GM10266 (cell line): Measurements from ENCODE around the gene COX6A2.

Experiments used
- DNase-seq: peaks from one replicate; pipeline ENCODE4 v3.0.0; 2012; ENCODE audit errors: extremely low spot score
- TF ChIP-seq, protein P1 (sequence below): IDR thresholded peaks from 2 replicates; pipeline ENCODE4 v1.5.1; 2012; ENCODE audit warnings: mild to moderate bottlenecking, low read depth; ENCODE audit not compliant: control insufficient read depth, insufficient read depth; ENCODE audit errors: missing control alignments

Gene COX6A2

DNA sequence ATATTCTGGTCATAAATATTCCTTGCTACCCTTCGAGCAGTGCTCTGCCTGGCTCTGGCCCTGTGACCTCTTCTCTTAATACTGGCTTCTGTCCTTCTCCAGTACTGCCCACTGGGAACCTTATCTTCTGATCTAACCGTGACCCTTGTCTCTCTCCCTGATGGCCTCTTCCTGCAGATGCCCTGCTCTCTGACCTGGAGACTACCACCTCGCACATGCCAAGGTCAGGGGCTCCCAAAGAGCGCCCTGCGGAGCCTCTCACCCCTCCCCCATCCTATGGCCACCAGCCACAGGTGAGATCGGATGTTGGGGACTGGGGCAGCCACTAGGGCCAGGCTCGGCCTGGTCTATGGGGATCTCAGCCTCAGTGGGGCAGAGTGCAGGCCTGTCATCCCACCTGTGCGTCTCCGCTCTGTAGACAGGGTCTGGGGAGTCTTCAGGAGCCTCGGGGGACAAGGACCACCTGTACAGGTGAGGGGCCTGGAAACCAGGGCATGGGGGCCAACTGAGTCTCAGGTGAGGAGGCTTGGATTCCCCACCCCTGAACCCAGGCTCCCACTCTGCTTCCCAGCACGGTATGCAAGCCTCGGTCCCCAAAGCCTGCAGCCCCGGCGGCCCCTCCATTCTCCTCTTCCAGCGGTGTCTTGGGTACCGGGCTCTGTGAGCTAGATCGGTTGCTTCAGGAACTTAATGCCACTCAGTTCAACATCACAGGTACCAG lies 45.3 kb upstream of the COX6A2 start:
- no peak for DNase-seq
- TF ChIP-seq, protein P1, sequence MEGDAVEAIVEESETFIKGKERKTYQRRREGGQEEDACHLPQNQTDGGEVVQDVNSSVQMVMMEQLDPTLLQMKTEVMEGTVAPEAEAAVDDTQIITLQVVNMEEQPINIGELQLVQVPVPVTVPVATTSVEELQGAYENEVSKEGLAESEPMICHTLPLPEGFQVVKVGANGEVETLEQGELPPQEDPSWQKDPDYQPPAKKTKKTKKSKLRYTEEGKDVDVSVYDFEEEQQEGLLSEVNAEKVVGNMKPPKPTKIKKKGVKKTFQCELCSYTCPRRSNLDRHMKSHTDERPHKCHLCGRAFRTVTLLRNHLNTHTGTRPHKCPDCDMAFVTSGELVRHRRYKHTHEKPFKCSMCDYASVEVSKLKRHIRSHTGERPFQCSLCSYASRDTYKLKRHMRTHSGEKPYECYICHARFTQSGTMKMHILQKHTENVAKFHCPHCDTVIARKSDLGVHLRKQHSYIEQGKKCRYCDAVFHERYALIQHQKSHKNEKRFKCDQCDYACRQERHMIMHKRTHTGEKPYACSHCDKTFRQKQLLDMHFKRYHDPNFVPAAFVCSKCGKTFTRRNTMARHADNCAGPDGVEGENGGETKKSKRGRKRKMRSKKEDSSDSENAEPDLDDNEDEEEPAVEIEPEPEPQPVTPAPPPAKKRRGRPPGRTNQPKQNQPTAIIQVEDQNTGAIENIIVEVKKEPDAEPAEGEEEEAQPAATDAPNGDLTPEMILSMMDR: no peak

DNA sequence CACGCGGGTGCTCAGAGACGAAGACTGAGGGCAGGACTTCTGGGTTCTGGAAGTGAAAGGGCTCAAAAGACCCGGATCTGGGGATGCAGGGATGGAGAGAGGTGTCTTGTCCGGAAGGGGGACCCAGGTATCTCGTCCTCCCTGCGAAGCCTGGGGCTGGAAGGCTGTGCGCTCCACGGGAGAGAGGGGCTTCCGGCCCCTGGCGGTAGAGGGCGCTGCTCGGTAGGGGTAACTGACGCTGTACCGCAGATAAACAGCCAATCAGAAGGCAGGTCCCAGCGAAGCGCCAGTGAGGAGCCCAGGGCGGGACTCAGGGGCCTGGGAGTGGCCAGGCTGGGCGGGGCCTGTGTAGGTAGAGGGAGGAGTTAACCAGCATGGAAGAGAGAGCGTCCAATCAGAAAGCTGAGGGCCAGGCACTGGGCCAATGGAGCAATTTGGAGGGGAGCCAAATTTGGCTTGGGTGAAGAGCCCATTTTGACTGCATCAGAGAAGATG lies 44.6 kb upstream of the COX6A2 start:
- TF ChIP-seq, protein P1: no peak
- peak; percentile 65 for DNase-seq

DNA sequence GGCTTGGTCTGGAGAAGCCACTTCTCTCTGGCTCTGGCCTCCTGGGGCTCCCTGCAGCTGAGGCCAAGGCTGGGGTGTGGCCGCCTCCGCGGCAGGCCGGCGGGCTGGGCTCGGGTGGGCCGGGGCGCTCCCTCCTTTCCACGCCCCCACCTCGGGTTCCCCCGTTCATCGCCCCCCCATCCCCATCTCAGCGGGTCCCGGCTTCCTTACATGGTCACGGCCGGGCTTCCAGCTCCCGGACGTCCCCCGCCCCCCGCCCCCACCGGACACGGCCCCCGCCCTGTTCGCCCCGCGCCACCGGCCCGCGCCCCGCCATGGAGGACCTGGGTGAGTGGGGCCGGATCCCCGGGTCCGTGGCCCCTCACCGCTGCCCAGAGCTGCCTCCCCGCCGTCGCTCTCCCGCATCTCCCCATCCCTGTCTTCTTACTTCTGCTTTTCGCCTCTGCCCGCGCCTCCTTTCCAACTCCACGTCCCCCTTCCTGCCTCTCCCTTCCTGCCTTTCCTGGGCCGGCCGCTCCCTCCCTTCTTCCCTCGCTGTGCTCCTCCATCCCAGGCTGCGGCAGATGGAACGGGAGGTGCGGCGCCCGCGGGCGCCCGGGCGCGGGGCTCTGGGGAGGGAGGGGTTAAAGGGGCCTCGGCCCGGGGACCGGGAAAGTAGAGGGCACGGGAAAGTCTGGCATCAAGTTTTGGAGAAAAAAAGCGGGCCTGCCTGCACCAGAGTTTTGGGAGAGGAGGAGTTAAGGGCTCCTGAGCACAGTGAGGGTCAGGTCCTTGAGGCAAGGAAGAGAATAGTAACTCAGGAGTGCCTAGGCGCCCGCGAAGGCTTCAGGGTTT lies 43.9 kb upstream of the COX6A2 start, which contains the start of gene TGFB1I1:
Gene TGFB1I1, plus strand, starts transcription at position 278 of the 834 bp plus-strand sequence. Its CDS starts 37 bp downstream, at position 315.
- TF ChIP-seq, protein P1: no peak
- peak; percentile 68 for DNase-seq

DNA sequence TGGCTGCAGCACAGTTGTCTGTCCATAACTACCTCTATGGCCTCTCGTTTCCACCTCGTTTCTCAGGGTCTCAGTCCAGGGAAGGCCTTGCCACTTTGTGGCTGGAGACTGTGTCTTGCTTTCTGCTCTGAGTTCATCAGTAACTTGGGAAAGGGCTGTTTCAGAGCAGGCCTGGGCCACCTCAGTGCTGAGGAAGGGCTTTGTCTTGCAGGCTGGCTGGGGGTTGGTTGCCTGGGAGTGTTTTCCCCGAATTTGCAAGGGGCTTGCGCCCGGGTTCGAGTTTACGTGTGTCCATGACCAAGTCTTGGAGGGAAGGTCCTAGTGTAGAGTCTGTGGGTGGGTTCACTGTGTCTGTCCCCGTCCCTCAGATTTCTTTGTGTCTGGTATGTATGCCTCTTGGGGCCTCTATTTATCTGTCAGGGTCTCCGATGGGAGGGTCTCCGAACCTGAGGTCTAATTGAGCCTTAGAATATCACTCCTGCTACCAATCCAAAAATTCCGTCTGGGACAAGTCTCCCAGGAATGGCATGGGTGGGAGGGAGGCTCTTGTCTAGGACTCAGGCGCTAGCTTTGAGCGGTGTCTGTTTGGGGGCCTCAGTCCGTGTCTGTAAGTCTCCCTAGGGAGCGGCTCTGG lies 43.2 kb upstream of the COX6A2 start:
- peak; percentile 34 for DNase-seq
- TF ChIP-seq, protein P1: no peak

DNA sequence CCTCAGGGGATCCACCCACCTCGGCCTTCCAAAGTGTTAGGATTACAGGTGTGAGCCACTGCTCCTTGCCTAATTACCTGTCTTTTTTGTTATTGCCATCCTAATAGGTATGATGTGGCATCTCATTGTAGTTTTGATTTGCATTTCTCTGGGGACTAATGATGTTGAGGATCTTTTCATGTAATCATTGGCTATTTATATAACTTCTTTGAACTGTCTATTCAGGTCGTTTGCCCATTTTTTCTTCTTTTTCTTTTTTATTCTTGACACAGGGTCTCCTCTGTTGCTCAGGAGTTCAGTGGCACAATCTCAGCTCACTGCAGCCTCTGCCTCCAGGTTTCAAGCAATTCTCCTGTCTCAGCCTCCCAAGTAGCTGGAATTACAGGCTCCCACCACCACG lies 42.5 kb upstream of the COX6A2 start:
- TF ChIP-seq, protein P1: no peak

DNA sequence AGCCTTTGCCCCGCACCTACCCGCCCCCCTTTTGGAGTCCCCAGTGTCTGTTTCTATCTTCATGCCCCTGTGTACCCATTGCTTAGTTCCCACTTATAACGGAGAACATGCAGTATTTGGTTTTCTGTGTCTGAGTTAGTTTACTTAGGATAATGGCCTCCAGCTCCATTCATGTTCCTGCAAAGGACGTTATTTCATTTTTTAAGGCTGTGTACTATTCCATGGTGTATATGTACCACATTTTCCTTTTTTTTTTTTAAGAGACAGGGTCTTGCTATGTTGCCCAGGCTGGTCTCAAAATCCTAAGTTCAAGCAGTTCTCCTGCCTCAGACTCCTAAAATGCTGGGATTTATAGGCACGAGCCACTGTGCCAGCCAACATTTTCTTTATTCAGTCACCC lies 39.7 kb upstream of the COX6A2 start:
- TF ChIP-seq, protein P1: no peak
- no peak for DNase-seq

More for the DNA sequence above, 42.5 kb upstream of the COX6A2 start:
- DNase-seq: no peak
